C4-2B (cell line): ENCODE results near the gene DYRK4.

Experiments
- H3K27ac ChIP-seq: fragments of 450-650 bp; 2 replicates; pipeline ENCODE4 v1.5.1; 2017
- ZFX ChIP-seq: fragments of 450-650 bp; IDR thresholded peaks from 2 replicates; pipeline ENCODE4 v1.6.1; 2017
- TF ChIP-seq, protein P1 (sequence below): fragments of 450-650 bp; conservative IDR thresholded peaks from 2 replicates; pipeline ENCODE4 v1.5.1; 2017; ENCODE audit warnings: mild to moderate bottlenecking

DYRK4 gene

DNA sequence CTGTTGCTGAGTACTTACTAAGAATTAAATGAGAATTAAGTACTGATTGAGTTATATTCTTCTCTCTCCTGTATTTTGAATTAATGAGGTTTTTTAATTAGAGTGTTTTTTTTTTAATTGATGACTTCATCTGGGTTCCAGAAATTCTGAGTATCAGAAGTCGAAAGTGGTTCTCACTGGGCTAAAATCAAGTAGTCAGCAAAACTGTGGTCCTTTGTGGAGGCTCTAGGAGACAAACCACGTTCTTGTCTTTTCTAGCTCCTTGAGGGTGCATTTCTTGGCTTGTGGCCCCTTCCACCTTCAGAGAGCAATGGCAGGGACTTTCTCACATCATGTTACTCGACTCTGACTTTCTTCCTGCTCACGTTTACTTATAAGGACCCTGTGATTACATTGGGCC, 8.1 kb upstream of the DYRK4 start:
- TF ChIP-seq, protein P1, sequence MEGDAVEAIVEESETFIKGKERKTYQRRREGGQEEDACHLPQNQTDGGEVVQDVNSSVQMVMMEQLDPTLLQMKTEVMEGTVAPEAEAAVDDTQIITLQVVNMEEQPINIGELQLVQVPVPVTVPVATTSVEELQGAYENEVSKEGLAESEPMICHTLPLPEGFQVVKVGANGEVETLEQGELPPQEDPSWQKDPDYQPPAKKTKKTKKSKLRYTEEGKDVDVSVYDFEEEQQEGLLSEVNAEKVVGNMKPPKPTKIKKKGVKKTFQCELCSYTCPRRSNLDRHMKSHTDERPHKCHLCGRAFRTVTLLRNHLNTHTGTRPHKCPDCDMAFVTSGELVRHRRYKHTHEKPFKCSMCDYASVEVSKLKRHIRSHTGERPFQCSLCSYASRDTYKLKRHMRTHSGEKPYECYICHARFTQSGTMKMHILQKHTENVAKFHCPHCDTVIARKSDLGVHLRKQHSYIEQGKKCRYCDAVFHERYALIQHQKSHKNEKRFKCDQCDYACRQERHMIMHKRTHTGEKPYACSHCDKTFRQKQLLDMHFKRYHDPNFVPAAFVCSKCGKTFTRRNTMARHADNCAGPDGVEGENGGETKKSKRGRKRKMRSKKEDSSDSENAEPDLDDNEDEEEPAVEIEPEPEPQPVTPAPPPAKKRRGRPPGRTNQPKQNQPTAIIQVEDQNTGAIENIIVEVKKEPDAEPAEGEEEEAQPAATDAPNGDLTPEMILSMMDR = no peak
- no peak for TF ChIP-seq ZFX
- no peak overlapping the region for H3K27ac ChIP-seq

DNA sequence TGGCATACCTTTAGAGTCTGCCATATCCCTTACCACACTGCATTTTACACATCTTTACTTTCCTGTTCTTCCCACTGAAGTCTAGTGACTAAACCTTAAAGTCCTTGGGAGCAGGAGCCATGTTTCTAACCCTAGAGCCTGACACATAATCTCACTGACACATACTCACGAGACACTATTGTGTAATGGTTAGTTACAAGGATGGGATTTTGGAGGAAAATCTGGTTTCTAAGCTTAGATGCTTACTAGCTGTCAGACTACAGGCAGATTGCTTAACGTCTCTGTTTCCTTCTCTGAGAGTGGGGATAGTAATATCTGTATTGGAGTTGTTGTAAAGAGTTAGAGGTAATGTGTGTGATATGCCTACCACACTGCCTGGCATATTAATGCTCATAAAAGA, 6.2 kb upstream of the DYRK4 start:
- no peak overlapping the region for H3K27ac ChIP-seq
- no peak for TF ChIP-seq ZFX
- TF ChIP-seq, protein P1 = no peak

GRCh38 chr12:4556735-4557530, 5.1 kb upstream of the DYRK4 start:
- H3K27ac ChIP-seq = no peak overlapping the region
- TF ChIP-seq, protein P1 = no peak
- TF ChIP-seq ZFX = no peak

- no peak overlapping the region for H3K27ac ChIP-seq
- TF ChIP-seq, protein P1 = no peak
Observed at GRCh38 chr12:4557586-4557985, 4.4 kb upstream of the DYRK4 start.

GRCh38 chr12:4558171-4558570, 3.8 kb upstream of the DYRK4 start:
- TF ChIP-seq ZFX = no peak
- H3K27ac ChIP-seq = no peak overlapping the region

DNA sequence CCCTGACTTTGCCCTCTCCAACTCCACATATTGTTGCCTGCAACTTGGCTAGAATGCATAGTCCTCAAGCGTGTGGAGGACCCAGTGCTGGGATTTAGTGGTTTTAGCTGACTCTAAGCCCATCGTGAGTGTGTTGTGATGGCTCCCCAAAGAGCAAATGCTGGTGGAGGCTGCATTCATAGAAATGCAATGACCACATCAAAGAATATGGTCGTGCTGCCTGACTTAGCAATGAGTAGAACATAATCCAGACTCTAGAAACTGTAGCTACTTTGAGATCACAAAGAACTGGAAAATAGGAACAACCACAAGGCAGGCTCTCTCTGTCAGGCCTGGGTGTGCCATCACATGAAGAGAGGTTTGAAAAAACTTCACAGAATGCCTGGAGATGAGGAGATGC, 1.3 kb downstream of the DYRK4 start:
- TF ChIP-seq, protein P1 = no peak
- no peak for TF ChIP-seq ZFX
- H3K27ac ChIP-seq = no peak overlapping the region

DNA sequence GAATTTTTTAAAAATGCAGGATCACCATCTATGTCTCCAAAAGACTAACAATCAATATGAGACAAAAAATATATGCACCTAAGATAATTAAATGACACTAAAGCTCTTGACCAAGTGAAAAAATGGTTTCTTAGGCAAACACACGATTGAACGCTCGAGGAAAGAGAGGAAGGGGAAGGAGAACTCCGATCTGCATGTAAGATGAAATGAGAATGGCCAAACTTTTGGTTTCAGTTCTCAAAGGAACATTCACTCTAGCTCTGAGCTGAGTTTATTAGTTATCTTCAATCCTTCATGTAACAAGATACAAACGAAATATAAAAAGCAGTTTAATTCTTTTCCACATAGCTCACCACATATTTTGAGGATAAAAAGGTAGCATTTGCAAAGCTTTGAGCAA, 2.8 kb downstream of the DYRK4 start:
- no peak overlapping the region for H3K27ac ChIP-seq
- no peak for TF ChIP-seq ZFX
- TF ChIP-seq, protein P1 = no peak

DNA sequence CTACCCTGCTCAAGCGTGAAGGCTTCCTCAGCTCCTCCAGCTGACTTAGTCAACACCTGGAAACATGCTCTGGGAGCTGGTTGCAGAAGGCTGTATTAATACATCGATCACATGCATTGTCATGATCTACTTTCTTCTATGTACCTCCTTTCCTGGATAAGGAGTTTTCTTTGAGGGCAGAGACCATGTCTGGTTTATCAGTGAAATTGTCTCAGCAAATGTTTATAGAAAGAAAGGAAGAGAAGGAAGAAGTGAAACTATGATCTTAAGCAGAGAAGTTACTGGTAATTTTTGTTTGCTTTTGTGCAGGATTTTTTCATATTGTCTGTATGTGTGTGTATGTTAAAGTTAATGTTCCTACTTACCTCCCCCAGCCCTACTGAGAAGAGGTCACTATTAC, 4.5 kb downstream of the DYRK4 start:
- TF ChIP-seq, protein P1 = no peak
- H3K27ac ChIP-seq = no peak overlapping the region
